Neuronal stem cell (in vitro differentiated cells): ENCODE data around the gene TMOD1.
A peak's percentile ranks its signal among the peaks of the same experiment; 100 is the strongest.

Experiments
- DNase-seq: peaks from one replicate; pipeline ENCODE4 v3.0.0-alpha.2; 2013; ENCODE audit warnings: low spot score
- H2AFZ ChIP-seq: one replicate; pipeline ENCODE4 v1.6.1; 2013; ENCODE audit warnings: mild to moderate bottlenecking, low read length, inconsistent platforms
- H2AK5ac ChIP-seq: 2 replicates; pipeline ENCODE4 v1.6.1; 2013; ENCODE audit warnings: low read depth, mild to moderate bottlenecking, inconsistent platforms, low read length, moderate library complexity, mixed read lengths
- H2BK120ac ChIP-seq: 2 replicates; pipeline ENCODE4 v1.6.1; 2013; ENCODE audit warnings: low read depth, mild to moderate bottlenecking, inconsistent platforms, low read length, moderate library complexity, mixed read lengths
- H2BK12ac ChIP-seq: one replicate; pipeline ENCODE4 v1.6.1; 2013; ENCODE audit warnings: low read length, inconsistent platforms
- H2BK15ac ChIP-seq: 2 replicates; pipeline ENCODE4 v1.6.1; 2013; ENCODE audit warnings: mild to moderate bottlenecking, low read length, inconsistent platforms, mixed read lengths
- H2BK5ac ChIP-seq: one replicate; pipeline ENCODE4 v1.6.1; 2013; ENCODE audit warnings: inconsistent platforms, mild to moderate bottlenecking, low read length, moderate library complexity
- H3K14ac ChIP-seq: one replicate; pipeline ENCODE4 v1.6.1; 2013; ENCODE audit warnings: low read length, inconsistent platforms
- H3K18ac ChIP-seq: 2 replicates; pipeline ENCODE4 v1.6.1; 2013; ENCODE audit warnings: low read length, inconsistent platforms
- H3K23ac ChIP-seq: 2 replicates; pipeline ENCODE4 v1.6.1; 2013; ENCODE audit warnings: low read depth, mild to moderate bottlenecking, mixed read lengths, low read length, inconsistent platforms; ENCODE audit not compliant: poor library complexity
- H3K27ac ChIP-seq: replicated peaks from 3 replicates; pipeline ENCODE4 v1.5.1; 2013; ENCODE audit warnings: low read length, inconsistent platforms
- H3K27me3 ChIP-seq, 3 experiments: 2 replicates each; pipeline ENCODE4 v1.6.1; 2013; ENCODE audit warnings: low read length in 3 of 3, mild to moderate bottlenecking in 2 of 3, inconsistent platforms in 1 of 3, low read depth in 1 of 3, mixed read lengths in 1 of 3, moderate library complexity in 1 of 3; ENCODE audit not compliant: control insufficient read depth in 3 of 3, insufficient read depth in 3 of 3
- H3K36me3 ChIP-seq, 2 donors: replicated peaks in 1 of 2; 2 replicates each; pipeline ENCODE4 v1.6.1; 2013; ENCODE audit warnings: low read length in 2 of 2; ENCODE audit not compliant: control insufficient read depth in 2 of 2, insufficient read depth in 2 of 2
- H3K4ac ChIP-seq: 2 replicates; pipeline ENCODE4 v1.6.1; 2013; ENCODE audit warnings: inconsistent platforms, mild to moderate bottlenecking, low read length, moderate library complexity
- H3K4me1 ChIP-seq, 2 donors: 1 replicate in 1 of 2; 2 replicates in 1 of 2; pipeline ENCODE4 v1.6.1; 2013; ENCODE audit warnings: low read length in 2 of 2, low read depth in 1 of 2; ENCODE audit not compliant: control insufficient read depth in 2 of 2, insufficient read depth in 1 of 2
- H3K4me2 ChIP-seq: one replicate; pipeline ENCODE4 v1.6.1; 2013; ENCODE audit warnings: mild to moderate bottlenecking, low read length, inconsistent platforms; ENCODE audit not compliant: insufficient read depth, poor library complexity, severe bottlenecking
- H3K4me3 ChIP-seq, 2 donors: 2 replicates each; pipeline ENCODE4 v1.5.1; 2013; ENCODE audit warnings: low read length in 2 of 2, mild to moderate bottlenecking in 2 of 2, inconsistent platforms in 1 of 2, moderate library complexity in 1 of 2
- H3K79me1 ChIP-seq: one replicate; pipeline ENCODE4 v1.6.1; 2013; ENCODE audit warnings: low read depth, mild to moderate bottlenecking, inconsistent platforms, low read length, moderate library complexity
- H3K9ac ChIP-seq: one replicate; pipeline ENCODE4 v1.6.1; 2013; ENCODE audit warnings: mild to moderate bottlenecking, low read depth, low read length, inconsistent platforms; ENCODE audit not compliant: poor library complexity
- H3K9me3 ChIP-seq, 2 donors: replicated peaks in 1 of 2; 2 replicates each; pipeline versions ENCODE3 to v1.6.1; 2013; ENCODE audit warnings: low read length in 2 of 2, mild to moderate bottlenecking in 2 of 2, inconsistent platforms in 1 of 2, low read depth in 1 of 2, mixed read lengths in 1 of 2, moderate library complexity in 1 of 2; ENCODE audit not compliant: control insufficient read depth in 2 of 2, insufficient read depth in 1 of 2
- H4K8ac ChIP-seq: one replicate; pipeline ENCODE4 v1.6.1; 2013; ENCODE audit warnings: low read depth, mild to moderate bottlenecking, inconsistent platforms, low read length, moderate library complexity
- H4K91ac ChIP-seq: one replicate; pipeline ENCODE4 v1.6.1; 2013; ENCODE audit warnings: low read length, low read depth, mild to moderate bottlenecking, inconsistent platforms; ENCODE audit not compliant: poor library complexity
- WGBS, 2 donors: extraction: QIAGEN DNeasy Blood & Tissue Kit; methylation state at CpG; one replicate each; pipeline ENCODE4 v1.1.7; 2013; ENCODE audit warnings: missing lambda C conversion rate in 2 of 2, mixed read lengths in 1 of 2; ENCODE audit not compliant: insufficient read length in 2 of 2, insufficient replicate concordance in 1 of 2; ENCODE audit errors: extremely low coverage in 2 of 2; 5-methylcytosine and 5-hydroxymethylcytosine counted together

Gene TMOD1

GRCh38 chr9:97559111-97559514 lies 57.6 kb downstream of the TMOD1 start:
- H4K91ac ChIP-seq = no peak overlapping the region
- DNase-seq = no peak
- H3K27ac ChIP-seq = no peak overlapping the region
- no peak overlapping the region for H2AFZ ChIP-seq
- no peak overlapping the region for H4K8ac ChIP-seq
- H3K9ac ChIP-seq = no peak overlapping the region
- no peak overlapping the region for H2AK5ac ChIP-seq
- H3K4ac ChIP-seq = no peak overlapping the region
- H2BK12ac ChIP-seq = no peak overlapping the region
- H2BK120ac ChIP-seq = no peak overlapping the region
- H3K27me3 ChIP-seq = peaks cover 0 to 35% (median 0%) of the 10 kb centered on the region in 3 experiments
- no peak overlapping the region for H3K4me3 ChIP-seq
- no peaks in the 10 kb centered on the region for H3K36me3 ChIP-seq
- no peak overlapping the region for H3K4me2 ChIP-seq
- H3K79me1 ChIP-seq = no peaks in the 10 kb centered on the region
- no peak overlapping the region for H3K18ac ChIP-seq
- no peak overlapping the region for H2BK15ac ChIP-seq
- H3K14ac ChIP-seq = no peak overlapping the region
- H3K23ac ChIP-seq = no peak overlapping the region
- H3K4me1 ChIP-seq = peaks cover 0 to 8% of the 10 kb centered on the region in 2 donors
- H3K9me3 ChIP-seq = no peaks in the 10 kb centered on the region
- H2BK5ac ChIP-seq = no peak overlapping the region
- no CpG with 5 or more reads among the region's 10 CpGs for WGBS, 2 donors

- H3K79me1 ChIP-seq = no peaks in the 10 kb centered on the region
- peaks cover 0 to 30% (median 0%) of the 10 kb centered on the region in 3 experiments for H3K27me3 ChIP-seq
- no peak overlapping the region for H3K18ac ChIP-seq
- no CpG with 5 or more reads among the region's 6 CpGs for WGBS, 2 donors
- no peak overlapping the region for H4K8ac ChIP-seq
- no peak overlapping the region for H3K4ac ChIP-seq
- no peak overlapping the region for H3K27ac ChIP-seq
- H2AFZ ChIP-seq = no peak overlapping the region
- H2BK5ac ChIP-seq = no peak overlapping the region
- H3K4me2 ChIP-seq = no peak overlapping the region
- H2BK15ac ChIP-seq = no peak overlapping the region
- H3K4me1 ChIP-seq = peaks cover 0 to 13% of the 10 kb centered on the region in 2 donors
- H3K9me3 ChIP-seq = no peaks in the 10 kb centered on the region
- no peak overlapping the region for H3K9ac ChIP-seq
- H3K23ac ChIP-seq = no peak overlapping the region
- no peak overlapping the region for H4K91ac ChIP-seq
- H3K14ac ChIP-seq = no peak overlapping the region
- H2BK12ac ChIP-seq = no peak overlapping the region
- no peak for DNase-seq
- H2BK120ac ChIP-seq = no peak overlapping the region
- no peaks in the 10 kb centered on the region for H3K36me3 ChIP-seq
- H2AK5ac ChIP-seq = no peak overlapping the region
- no peak overlapping the region for H3K4me3 ChIP-seq
Measured at GRCh38 chr9:97560154-97560553, 58.7 kb downstream of the TMOD1 start.

GRCh38 chr9:97560851-97561250 lies 59.4 kb downstream of the TMOD1 start:
- no peak overlapping the region for H2BK15ac ChIP-seq
- DNase-seq = no peak
- no peak overlapping the region for H3K9ac ChIP-seq
- H2AK5ac ChIP-seq = no peak overlapping the region
- no peak overlapping the region for H3K23ac ChIP-seq
- no peak overlapping the region for H4K8ac ChIP-seq
- no peak overlapping the region for H4K91ac ChIP-seq
- H3K4me3 ChIP-seq = no peak overlapping the region
- no peaks in the 10 kb centered on the region for H3K9me3 ChIP-seq
- peaks cover 0 to 11% of the 10 kb centered on the region in 2 donors for H3K4me1 ChIP-seq
- no peak overlapping the region for H2BK5ac ChIP-seq
- H3K27me3 ChIP-seq = peaks cover 0 to 23% (median 0%) of the 10 kb centered on the region in 3 experiments
- H3K36me3 ChIP-seq = no peaks in the 10 kb centered on the region
- H3K4ac ChIP-seq = no peak overlapping the region
- H3K79me1 ChIP-seq = no peaks in the 10 kb centered on the region
- H2BK12ac ChIP-seq = no peak overlapping the region
- no peak overlapping the region for H3K14ac ChIP-seq
- peak overlapping the region; percentile 43 for H2AFZ ChIP-seq
- H3K18ac ChIP-seq = no peak overlapping the region
- no peak overlapping the region for H3K4me2 ChIP-seq
- H2BK120ac ChIP-seq = no peak overlapping the region
- H3K27ac ChIP-seq = no peak overlapping the region

GRCh38 chr9:97561501-97561900 lies 60.0 kb downstream of the TMOD1 start:
- no peak overlapping the region for H3K18ac ChIP-seq
- H3K36me3 ChIP-seq = no peaks in the 10 kb centered on the region
- no peak overlapping the region for H3K27ac ChIP-seq
- H2AFZ ChIP-seq = no peak overlapping the region
- H2BK15ac ChIP-seq = no peak overlapping the region
- peaks cover 0 to 11% of the 10 kb centered on the region in 2 donors for H3K4me1 ChIP-seq
- H3K9ac ChIP-seq = no peak overlapping the region
- H2BK12ac ChIP-seq = no peak overlapping the region
- WGBS, 2 donors = no CpG with 5 or more reads among the region's 3 CpGs
- H3K9me3 ChIP-seq = no peaks in the 10 kb centered on the region
- H3K14ac ChIP-seq = no peak overlapping the region
- no peak overlapping the region for H3K4ac ChIP-seq
- no peak overlapping the region for H4K8ac ChIP-seq
- H3K4me3 ChIP-seq = no peak overlapping the region
- H3K27me3 ChIP-seq = peaks cover 0 to 16% (median 0%) of the 10 kb centered on the region in 3 experiments
- no peak for DNase-seq
- no peaks in the 10 kb centered on the region for H3K79me1 ChIP-seq
- no peak overlapping the region for H3K23ac ChIP-seq
- no peak overlapping the region for H2BK120ac ChIP-seq
- no peak overlapping the region for H3K4me2 ChIP-seq
- H2BK5ac ChIP-seq = no peak overlapping the region
- H4K91ac ChIP-seq = no peak overlapping the region
- H2AK5ac ChIP-seq = no peak overlapping the region
